ENCODE results near the gene SMOC2.

Gene SMOC2

DNA sequence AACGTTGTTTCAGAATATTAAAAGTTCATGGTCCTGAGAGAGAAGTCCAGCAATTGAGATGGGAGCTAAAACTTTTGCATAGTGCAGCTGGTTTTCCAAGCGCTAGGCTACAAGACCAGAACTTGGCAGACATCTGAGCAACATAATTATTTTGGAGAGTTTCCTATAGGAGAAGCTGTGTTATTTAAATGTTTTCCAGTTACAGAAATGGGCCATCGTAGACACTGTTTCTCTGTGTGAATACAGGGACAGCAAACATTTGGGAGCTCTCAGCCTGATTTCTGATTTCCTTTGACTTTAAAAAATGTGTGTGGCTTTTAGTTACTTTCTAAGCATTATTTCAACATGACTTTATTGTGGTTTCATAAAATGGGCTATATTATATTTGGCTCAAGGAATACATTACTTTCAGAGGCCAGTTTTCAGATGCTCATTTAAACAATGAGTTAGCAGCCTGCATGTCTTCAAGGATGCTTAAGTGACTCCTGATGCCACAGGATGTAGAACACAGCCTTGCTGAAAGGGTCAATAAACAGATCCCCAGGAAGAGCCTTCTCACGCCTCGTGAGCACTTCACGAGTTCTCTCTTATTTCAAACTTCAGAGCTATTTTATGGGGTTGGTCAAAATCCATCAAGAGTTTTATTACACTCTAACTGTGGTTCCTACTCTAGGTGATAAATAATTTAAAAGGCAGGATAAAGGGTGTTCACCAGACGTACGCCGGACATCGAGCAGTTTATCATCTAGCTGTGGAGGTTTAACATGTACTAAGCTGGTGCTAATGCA is 193.8 kb downstream of the SMOC2 start:
- DNase-seq: no peak

DNA sequence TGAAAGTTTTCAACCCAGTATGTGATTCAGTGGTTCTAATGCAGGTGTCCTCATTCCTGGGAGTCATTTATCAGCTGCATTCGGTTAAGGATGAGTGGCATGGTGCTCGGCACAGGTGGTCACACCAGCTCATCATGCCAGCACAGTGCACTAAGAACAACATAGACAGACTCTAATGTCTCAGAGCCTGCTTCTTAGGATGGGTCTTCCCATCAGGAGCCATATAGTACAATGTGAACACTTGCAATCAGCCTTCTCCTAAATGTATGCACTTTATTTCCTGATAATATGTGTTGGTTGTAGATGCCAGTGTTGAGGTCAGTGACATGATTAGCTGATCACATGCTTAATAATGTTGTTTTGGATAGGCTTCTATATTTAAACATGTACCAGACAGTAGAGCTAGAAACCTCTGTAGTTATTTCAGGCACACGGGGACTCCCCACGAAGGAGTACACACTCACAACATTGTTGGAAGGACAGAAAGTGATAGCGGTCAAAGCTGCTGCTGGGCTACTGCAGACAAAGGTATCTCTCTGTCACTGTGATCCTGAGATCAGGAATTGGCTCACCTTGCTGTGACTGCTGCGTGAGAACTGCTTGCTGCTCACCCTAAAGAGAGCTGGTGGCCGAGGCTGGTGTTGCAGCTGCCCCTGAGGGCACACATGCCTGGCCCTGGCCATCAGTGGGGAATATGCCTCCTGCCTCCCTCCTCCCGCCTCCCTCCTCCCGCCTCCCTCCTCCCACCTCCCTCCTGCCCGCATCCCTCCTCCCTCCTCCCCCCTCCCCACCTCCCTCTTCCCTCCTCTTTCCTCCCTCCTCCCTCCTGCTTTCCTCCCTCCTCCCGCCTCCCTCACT is 195.4 kb downstream of the SMOC2 start:
- DNase-seq: no peak

DNA sequence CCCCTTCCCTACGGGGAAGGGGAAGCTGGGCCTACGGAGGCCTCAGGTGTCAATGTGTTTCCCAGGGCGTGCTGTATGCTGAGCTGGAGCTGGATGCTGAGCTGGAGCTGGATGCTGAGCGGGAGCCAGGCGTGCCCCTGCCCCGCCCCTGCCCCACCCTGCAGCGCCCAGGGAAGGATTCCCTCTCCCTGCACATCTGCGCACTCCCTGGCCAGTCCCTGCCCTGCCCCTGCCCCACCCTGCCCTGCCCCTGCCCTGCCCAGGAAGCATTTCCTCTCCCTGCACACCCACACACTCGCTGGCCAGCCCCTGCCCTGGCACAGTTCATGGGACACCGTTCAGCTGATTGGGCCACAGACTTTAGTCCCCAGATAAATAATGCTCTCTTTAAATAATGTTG is 196.8 kb downstream of the SMOC2 start:
- DNase-seq: no peak

DNA sequence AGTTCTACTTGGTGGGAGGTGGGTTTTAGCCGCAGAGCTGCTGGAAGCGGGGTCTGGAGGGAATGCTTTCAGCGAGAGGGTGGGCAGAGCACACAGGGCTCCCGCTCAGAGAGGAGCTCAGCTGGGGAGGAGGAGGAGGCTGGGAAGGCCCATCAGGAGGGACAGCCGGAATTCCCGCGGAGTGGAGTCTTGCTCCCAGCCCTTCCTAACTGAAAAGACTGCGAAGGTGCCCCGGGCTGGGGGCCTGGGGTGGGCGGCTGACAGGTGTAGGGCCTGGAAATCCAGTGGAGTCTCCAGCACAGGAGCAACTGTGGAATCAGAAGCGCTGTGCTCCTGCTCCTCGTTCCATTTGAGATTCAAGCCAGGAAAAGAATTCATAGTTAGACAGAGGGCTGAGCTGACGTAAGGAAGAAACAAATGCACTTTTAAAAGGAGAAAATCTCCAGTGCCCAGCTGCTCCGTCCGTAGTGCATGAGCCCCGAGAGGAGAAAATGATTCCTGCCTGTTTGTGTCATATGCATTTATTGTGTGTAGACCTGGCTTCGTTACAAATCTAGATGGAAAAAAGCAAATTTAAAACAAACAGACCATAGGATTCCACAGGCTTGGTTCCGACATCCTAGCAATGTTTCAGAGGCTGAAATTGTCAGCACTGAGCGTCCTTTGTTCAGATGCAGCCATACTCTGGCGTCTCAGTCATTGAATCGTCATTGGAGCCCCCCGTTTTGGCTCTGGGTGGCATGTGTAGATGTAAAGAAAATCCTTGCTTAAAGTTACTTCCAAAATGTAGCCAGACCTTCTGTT is 197.7 kb downstream of the SMOC2 start:
- DNase-seq: no peak

DNA sequence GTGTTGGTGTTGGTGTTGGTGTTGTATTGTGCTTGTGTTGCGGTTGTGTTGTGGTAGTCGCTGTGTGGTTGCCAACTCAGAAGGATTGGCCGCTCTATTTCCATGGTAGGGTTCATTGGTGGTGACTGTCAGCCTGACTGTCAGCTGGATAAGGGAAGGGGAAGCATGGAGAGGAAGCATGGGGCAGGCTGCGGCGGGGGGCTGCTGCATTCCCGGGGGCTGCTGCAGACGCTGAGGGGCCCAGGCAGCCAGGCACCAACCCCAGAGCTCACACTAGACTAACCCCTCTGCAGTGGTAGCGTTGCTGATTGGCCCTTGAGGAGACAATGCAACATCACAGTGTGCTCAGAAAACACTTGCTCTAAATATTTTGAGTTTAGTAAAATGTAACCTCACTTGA is 199.2 kb downstream of the SMOC2 start:
- DNase-seq: no peak

DNA sequence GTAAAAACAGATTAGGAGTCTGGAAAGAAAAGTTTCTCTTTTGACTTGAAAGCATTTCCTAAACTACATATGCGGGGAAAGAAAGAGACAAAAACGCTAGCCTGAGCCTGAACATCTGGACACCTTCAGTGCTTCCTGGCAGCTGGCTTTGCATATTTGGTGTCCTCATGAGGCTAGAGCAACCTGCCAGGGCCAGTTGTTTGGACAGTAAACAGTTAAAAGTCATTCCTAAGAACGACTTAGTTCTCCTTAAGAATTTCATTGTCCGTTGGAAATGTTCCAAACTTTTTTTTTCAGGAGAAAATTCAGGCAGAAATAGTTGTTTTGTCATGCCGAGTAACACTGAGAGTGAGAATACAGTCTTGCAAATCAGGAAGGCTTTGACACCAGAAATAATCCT is 199.8 kb downstream of the SMOC2 start:
- DNase-seq: no peak

DNA sequence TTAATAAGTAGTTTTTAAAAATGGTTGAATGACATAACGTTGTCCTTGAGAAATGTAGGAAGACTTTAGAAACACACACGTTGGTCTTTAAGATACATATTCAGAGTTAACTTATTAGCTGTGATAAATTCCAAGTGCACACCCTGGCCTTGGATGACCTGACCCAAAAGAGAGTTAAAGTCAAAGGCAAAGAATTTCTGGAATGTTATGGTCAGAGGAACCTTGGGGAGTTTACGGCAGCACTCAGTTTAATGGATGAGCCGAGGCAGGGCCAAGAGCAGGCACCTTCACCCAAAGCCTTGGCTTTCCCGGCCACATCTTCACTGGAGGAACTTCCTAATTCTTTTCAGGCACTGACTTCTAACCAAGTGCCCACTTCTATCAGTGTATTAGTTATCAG is 200.5 kb downstream of the SMOC2 start:
- no peak for DNase-seq

DNA sequence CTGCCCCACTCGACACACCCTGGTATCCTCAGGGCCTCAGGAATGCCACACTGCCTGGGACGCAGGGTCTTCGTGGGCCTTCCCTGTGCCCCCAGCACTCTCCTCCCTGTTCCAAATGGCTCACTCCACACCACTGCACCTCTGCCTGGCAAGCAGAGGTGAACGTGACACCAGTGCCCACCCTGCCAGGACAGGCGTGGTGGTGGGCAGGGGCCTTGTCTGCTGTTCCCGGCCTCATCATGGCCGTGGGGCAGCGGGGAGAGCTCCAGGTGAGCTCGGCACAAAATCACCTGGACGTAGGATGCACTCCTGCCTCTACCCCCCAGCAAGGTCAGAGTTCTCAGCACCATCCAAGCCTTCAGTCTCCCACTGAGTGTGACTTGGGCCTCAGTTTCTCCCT is 202.4 kb downstream of the SMOC2 start:
- DNase-seq: no peak

DNA sequence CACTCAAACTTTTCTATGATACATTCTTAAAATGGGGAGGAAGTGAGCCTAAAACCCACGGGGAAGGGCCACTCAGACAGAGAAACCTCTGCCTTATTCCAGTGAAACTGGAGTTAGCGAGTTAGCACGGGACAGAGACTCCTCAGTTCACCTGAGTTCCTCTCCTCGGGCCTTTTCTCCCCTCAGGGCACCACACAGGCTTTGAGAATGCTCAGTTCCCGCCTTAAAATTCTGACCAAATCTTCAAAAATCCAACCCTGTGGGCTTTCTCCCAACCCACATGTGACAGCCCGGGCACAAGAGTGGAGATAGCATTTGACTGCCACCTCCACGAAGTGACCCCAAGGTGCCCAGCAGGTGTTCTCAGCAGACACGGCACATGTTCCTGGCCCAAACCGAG is 204.3 kb downstream of the SMOC2 start:
- no peak for DNase-seq

DNA sequence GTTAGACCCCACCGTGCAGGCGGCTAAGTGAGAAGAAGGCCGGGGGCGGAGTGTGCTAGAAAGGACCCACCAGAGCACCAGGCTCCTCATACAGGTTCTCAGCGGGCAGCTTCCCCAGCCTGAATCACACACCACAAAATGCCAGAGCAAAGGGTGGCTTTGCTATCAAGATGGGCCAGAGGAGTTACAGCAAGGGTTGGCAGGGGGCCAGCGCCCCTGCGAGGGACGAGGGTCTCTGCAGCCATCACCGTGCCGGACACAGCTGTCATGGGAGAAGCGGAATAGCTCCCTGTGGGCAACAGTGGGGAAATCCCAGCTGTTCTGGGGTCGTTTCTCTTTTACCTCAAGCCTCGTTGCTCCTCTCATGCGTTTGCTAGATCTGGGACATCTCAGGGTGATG is 206.3 kb downstream of the SMOC2 start:
- no peak for DNase-seq

DNA sequence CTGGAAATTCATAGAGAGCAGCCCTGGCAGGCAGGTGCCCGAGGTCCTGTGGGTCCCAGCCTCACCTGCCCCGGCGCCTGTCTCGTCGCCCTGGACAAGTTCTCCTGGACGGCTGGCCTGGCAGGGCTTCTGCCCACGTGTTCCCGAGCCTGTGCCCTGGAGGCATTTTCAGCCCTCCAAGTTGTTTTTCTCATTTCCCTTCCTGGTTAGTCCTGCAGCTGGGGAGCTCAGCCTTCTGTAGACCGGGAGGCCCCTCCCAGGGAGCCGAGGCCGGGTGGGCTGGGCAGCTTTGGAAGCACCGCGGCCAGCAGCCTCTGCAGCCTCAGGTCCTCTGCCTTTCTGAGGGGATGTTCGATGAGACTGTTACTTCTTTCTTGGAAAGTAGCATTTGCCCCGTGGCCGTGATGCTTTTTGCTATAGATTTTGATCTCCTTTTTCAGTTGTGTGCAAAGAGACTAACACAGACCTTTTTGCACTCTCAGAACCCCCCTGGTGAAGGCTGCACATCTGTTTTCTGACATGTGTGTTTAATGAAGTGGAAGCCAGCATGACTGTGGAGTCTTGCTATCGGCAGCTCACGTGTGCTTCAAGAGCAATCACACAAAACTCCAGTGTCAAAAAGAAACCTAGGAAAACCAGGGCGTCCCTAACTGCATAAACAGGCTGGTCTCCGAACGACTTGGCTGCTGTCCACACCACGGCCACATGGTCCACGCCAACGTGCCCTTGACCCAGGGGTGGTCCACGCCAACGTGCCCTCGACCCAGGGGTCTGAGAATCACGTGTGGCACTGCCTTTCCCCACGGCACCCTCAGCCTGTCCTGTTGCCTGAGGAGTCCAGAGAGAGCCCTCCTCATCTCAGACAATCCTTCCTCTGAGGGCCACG is 207.5 kb downstream of the SMOC2 start:
- DNase-seq: no peak

DNA sequence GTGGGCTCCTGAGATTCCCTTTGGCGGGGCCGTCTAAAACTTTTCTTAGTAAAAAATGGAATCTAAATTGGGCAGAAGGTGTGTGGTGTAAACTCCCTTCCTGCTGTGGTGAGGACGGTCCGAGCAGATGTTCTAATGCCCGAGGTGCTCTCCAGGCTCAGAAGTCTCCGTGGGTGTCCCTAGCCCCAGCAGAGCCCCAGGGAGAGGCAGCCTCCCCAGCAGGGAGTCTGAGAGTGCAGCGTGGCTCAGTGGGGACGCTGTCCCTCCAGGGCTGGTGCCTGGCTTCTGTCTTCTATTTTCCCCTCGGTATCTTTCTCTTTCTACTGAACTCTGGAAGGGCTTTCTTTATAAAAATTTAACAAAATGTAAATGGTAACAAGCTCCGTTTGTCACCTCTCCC is 208.2 kb downstream of the SMOC2 start:
- no peak for DNase-seq

DNA sequence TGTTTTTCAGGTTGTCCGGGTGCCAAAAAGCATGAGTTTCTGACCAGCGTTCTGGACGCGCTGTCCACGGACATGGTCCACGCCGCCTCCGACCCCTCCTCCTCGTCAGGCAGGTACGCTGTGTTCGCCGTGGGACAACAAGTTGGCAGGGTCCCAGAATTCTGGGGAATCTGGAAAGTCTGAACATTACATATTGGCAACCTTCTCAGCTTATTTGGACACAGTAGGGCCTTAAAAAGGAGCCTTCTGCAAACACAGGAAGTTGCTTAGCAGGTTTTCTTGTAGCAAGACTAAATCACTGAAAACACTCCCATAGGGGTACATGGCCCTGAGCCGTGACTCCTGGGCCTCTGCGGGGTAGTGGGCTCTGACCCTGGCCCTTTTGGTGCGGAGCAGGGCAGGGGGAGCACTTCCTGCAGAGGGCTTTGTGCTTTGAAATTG is 209.7 kb downstream of the SMOC2 start:
- no peak for DNase-seq

DNA sequence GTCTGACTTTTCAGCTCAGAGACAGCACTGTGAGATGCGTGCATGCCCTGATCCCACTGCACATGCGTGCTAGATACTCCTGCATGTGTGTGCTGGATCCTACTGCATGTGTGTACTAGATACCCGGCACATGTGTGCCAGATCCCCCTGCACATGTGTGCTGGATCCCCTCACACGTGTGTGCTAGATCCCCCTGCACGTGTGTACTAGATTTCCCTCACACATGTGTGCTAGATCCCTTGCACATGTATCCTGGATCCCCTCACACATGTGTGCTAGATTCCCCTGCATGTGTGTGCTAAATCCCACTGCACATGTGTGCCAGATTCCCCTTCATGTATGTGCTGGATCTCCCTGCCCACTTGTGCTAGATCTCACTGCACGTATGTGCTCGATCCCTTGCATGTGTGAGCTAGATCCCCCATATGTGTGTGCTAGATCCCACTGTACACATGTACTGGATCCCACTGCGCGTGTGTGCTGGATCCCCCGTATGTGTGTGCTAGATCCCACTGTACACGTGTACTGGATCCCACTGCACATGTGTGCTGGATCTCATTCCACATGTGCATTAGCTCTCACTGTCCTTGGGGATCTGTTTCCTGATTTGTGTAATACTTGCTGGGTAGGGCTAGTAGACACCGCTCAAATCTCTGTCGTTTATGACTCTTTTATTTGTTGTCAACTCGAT is 214.6 kb downstream of the SMOC2 start:
- DNase-seq: no peak

DNA sequence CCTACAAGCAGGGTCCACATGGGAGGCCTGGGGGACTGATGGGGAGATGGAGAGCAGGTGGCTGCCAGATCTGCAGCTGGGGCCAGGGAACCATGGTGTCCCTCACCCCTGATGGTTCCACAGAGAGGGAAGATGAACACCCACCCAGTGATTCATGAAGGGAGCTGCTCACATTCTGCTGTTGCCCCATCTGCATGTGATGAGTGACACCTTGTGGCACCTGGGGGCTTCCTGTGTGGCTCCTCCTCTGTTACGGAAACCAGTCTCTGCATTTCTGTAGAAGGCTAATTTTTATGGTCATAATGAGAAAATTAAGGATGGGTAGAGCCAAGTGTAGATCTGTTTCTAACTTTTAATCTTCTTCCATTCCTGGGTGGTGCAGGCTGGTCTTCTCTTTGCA is 217.1 kb downstream of the SMOC2 start:
- DNase-seq: no peak

DNA sequence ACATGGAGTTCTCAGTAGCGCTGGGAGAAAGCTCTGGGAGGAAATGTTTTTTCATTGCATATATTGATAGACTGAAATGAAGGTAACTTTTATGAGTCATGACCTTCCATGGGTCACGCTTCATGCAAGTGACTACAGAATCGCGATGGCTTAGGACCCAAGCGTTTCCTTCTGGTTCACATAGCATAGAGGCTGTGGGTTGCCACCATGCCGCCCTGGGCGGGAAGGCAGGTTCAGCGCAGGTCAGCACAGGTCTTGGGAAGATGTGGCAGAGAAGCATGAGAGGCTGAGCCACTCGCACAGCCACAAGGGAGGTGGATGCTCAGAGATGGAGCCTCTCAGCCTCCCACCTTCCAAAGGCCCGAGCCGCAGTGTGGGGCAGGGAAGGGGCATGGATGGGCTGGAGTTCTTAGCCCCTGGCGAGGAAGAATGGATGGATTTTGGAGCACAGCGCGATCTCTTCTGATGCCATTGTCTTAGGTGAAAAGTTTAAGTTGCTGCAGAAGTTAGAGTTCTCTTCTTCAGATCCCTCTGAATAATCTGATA is 219.5 kb downstream of the SMOC2 start:
- DNase-seq: no peak

DNA sequence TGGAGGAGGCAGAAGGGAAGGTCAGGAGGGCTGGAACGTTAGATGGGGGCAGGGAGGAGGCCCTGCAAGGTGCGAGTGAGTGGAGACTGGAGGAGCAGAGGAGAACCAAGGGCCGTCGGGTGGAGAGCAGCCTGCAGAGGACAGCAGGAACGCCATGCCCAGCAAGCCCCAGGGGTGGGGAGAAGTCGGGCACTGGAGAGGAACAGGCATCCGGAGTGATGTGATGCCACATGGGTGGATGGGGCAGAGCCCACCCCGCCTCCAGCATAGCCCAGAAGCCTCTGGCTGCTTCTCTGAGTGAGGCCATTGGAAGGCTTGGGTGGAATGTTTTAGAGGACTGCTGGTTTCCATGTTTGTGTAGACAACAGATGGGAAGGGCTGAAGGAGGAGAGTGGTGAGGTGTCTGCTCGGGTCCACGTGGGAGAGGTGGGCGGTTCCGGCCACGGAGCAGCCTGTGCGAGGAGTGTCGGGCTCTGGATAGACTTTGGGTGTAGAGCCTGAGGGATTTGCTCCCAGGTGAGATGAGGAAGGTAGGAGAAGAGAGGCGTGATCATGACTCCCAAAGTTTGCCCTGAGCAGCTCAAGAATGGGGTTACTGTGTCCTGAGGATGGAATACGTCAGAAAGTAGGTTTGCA is 221.4 kb downstream of the SMOC2 start:
- no peak for DNase-seq

DNA sequence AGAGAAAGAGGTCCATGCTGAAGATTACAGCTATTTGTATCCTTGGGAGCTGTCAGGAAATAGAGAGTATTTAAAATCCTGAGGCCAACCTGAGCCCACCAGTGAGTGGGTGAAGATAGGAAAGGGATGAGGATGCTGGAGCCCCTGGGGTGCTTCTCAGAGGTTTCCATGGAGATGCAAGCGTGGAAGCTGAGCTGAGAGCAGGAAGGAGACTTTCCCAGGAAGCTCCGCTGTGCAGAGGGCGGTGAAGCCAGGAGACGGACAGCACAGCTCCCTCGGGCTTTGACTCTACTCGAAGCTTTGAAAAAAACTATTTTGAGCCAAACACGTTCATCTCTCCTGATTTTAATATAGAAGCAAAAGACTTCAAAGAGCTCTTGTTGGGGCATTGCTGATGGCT is 222.1 kb downstream of the SMOC2 start:
- no peak for DNase-seq

DNA sequence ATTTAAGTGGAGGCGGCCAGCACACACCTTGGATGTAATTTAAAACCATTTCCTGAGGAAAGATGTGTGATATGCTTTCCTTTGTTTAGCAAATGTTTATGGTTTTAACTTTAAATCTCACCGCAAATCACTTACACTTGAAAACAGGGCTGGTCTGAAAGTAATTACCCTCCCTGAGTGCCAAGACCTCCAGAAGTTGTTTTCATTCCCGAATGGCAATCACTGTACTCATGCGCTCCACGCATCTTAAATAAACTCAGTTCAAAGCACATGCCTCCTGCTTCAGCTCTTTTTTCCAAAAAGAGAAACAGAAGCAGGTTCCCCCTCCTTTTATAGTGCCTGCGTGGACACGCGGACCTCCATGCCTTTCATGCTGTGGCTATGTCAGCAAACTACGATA is 224.0 kb downstream of the SMOC2 start:
- DNase-seq: no peak

DNA sequence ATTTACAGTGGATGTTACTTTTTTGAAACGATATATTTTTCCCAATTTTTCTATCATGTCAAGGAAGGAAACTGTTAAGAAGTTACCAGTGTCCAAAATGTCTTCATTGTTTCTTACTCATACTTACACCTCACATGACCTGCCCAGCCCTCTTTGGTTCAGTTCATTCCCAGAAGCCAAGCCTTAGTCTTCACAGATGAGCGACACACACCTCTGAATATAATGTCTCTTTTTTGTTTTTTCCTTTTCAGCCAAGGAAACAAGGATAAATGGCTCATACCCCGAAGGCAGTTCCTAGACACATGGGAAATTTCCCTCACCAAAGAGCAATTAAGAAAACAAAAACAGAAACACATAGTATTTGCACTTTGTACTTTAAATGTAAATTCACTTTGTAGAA is 225.2 kb downstream of the SMOC2 start:
- no peak for DNase-seq
